Forelimb muscle (tissue), 1 donor: ENCODE measurements around the gene DGKG. TPM values are rescaled to one million over a fixed set of nuclear protein-coding genes. Genes with fewer than 3 reads are reported as not detected.

ENCODE experiments used
- DNase-seq: peaks from one replicate; pipeline ENCODE4 v3.0.0-alpha.2; 2013; ENCODE audit warnings: low read depth
- polyA plus RNA-seq: library from polyadenylated mRNA; unstranded; fragments of 120-200 nt; gene quantifications from one replicate; pipeline ENCODE4 v1.2.1, GENCODE V29; 2013; ENCODE audit not compliant: insufficient read length

The DGKG gene
- polyA plus RNA-seq, 1 donor, result 3.1 TPM

GRCh38 chr3:186275436-186275835, 86.6 kb downstream of the DGKG start:
- DNase-seq, result no peak

- DNase-seq, result no peak
Observed at GRCh38 chr3:186273586-186273985, 88.4 kb downstream of the DGKG start.

- no peak for DNase-seq
Observed at GRCh38 chr3:186270701-186271100, 91.3 kb downstream of the DGKG start.

GRCh38 chr3:186268616-186269448, 93.2 kb downstream of the DGKG start:
- DNase-seq, result no peak

- DNase-seq, result no peak
Observed at GRCh38 chr3:186267758-186268157, 94.3 kb downstream of the DGKG start.

DNA sequence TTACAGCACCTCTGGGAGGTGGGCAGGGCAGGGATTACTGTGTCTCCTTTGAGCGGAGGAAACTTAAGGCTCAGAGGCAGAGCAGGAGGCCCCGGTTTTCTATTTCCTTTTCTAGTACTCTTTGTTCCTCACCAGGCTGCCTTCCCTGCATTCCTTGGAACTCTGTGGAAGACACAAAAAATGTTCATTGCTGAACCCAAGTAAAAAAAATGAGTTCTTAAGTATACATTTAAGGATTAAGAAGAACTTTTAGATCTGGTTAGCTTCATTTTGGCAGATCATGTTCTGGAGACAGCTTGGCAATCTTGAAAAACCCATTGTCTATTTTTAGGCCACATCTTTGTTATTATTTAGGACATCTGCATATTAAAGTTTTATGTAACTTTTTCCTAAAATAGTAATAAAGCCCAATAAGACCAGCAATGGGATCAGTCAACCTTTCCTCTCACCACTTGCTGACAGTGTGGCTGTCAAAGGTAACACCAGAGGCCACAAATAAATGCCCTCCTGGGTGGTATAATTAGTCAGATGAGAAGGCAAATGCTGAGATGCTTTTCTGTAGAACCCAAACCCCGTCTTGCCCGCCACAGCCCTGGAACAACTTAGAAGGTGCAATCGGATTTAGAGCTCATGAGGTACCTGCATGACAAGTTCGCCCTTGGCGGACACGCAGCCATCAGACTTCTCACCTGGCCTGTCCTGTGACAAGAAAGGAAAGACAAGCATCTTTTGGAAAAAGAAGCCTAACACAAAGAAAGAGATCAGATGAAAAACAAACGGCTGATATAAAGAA, 97.2 kb downstream of the DGKG start:
- DNase-seq, result no peak

DNA sequence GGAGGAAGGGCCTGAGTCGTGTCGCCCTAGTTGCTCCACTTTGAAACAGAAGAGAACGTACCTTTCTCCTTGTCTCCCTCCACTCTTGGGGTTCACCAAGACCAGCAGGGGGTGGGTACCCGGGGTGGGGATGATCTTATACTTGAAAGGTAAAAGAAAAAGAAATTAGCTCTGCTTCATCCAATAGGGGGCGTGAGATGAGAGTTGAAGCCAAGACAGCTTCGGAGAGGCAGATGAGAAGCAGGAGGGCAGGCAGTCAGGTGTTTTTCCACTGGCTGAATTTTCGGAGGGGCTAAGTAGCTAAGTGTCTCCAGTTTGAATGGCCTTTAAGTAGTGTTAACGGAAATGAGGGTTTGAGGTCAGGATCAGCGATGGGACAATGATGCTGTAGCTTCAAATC, 100.4 kb downstream of the DGKG start:
- no peak for DNase-seq

DNA sequence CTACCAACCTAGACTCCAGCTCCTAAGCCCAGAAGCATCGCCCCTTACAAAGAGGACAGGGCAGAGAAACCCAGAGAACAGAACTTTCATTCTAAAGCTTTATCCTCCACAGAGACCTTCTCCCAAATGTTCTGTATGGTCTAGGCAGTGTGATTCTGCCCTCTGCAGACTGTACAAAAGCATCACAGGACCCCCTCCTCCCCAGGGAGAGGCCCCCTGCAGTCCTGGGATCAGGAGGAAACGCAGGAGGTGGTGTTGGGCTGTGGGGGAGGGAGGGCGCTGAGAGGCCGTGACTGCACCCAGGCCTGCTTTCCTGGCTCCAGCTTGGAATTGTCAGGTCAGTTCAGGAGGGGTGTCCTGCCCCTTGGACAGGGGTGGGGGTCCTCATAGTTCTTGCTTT, 101.3 kb downstream of the DGKG start:
- DNase-seq, result no peak

- DNase-seq, result no peak
Observed at GRCh38 chr3:186259612-186260383, 102.2 kb downstream of the DGKG start.

GRCh38 chr3:186258968-186259367, 103.1 kb downstream of the DGKG start:
- DNase-seq, result no peak

- no peak for DNase-seq
Observed at GRCh38 chr3:186257866-186258265, 104.2 kb downstream of the DGKG start.

DNA sequence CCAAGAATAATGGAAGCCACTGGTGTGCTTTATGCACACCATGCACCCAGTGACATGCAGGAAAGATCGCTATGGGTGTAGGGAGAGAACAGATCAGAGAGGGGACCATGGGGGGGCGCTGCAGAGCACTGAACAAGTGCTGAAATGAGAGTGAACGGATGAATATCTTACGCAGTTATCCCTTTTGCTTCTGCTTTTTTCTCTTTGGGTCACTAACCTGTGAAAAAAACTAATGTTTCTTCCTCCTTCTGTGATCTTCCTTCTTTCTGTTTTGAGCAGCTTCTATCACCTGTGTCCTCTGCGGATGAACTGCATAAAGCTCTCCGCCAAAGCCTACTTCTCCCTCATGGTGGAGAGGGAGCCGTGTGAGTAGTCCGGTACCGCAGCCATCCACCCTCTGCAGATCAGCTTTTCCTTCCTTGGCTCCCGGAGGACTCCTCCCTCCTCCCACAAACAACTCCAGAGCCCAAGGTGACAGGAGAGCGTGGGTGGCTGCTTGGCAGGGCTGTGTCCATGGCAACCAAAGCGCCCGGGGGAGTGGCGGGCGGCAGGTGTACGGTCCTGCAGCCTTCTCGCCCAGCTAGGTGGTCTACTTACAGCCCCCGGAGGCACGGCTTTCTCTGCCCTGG, 106.2 kb downstream of the DGKG start:
- no peak for DNase-seq

DNA sequence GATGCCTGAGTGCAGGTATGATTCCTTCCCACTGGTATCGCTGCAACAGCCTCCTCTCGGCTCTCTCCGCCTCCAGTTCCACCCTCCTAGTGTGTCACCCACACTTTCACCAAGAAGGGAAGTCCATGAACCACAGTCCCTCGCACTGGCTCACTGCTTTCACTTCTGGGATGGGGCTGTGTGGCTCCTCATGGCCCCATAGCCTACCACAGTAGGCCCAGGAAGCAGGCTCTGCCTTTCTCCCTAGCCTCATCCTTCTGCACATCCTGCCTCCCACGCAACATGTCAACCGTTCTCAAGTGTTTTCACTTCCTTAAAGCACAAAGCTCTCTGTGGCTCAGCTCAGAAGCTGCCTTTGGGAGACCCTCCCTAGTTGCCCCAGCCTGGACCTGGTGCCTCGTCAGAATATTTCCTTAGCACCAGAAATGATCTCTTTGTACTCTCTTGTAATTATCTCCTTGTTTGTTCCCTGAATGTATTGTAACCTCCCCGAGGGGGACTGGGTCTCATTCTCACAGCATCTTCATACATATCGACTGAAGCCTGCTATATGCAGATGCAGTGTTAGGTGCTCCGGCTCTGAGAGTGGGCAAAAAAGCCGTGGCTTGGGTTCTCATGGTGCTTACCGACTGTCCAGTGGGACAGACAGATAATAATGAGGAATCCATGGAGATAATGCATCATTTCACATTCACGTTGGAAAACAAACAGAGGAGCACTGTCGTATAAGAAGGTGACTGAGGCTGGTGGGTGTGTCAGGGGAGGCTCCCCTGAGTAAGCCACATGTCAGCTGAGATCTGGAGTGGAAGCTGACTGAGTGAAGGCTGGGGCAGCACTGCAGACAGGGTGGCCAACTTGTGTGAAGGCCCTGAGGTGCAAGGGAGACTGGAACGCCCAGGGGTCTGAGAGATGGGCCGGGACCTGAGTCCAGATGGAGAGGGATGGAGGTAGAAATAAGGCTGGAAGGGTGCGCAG, 107.1 kb downstream of the DGKG start:
- DNase-seq, result no peak

- no peak for DNase-seq
Observed at GRCh38 chr3:186251948-186252619, 110.0 kb downstream of the DGKG start.

DNA sequence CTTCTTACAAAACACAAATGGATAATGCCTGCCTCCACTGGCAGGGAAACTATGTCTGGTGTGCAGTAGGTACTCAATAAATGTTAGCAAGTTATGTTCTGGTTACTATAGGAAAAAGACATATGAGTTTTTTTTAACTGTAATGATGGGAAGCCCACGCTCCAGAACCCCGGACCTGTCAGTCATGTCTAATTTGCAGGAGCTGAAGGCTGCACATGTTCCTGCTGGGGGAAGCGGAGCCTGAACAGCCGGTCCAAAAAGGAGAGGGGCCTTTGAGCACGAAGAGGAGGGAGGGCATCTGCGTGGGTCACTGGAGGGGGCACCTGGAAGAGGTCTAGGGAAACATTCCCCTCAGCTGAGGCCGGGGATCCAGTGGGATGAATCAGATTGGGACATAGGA, 113.2 kb downstream of the DGKG start:
- no peak for DNase-seq

GRCh38 chr3:186247821-186248814, 113.9 kb downstream of the DGKG start:
- DNase-seq, result no peak

GRCh38 chr3:186246941-186247340, 115.1 kb downstream of the DGKG start:
- DNase-seq, result no peak

GRCh38 chr3:186244016-186244415, 118.0 kb downstream of the DGKG start:
- no peak for DNase-seq
